H1 (cell line): ENCODE data around the gene GNG7. TPM values are rescaled to one million over a fixed set of nuclear protein-coding genes. Genes with fewer than 3 reads are reported as not detected.
A peak's percentile ranks its signal among the peaks of the same experiment; 100 is the strongest.

Experiments
- EZH2 ChIP-seq: fragments of 200-600 bp; sonication (generic); IDR thresholded peaks from 2 replicates; pipeline ENCODE4 v1.7.1; 2012; ENCODE audit warnings: low read depth, mild to moderate bottlenecking, moderate library complexity, low read length, inconsistent platforms; ENCODE audit not compliant: severe bottlenecking
- NANOG ChIP-seq: IDR thresholded peaks from 2 replicates; pipeline ENCODE4 v1.6.1; 2011; ENCODE audit warnings: low read length, low read depth, mild to moderate bottlenecking, inconsistent platforms; ENCODE audit not compliant: insufficient read depth, poor library complexity, severe bottlenecking
- TAF7 ChIP-seq: optimal IDR thresholded peaks from 2 replicates; pipeline ENCODE3; 2011; ENCODE audit warnings: low read depth, mild to moderate bottlenecking, inconsistent platforms, low read length, moderate library complexity, borderline replicate concordance
- TCF12 ChIP-seq: IDR thresholded peaks from 2 replicates; pipeline ENCODE4 v1.6.1; 2011; ENCODE audit warnings: low read depth, mild to moderate bottlenecking, low read length
- polyA plus RNA-seq, 7 experiments: library from polyadenylated mRNA; depleted of rRNA in 3 of 7; stranded (reverse) in 5 of 7; unstranded in 2 of 7; fragments of >200 nt in 5 of 7; fragments of 200-250 nt in 2 of 7; gene quantifications; 1 replicate in 5 of 7; 2 replicates in 1 of 7; 4 replicates in 1 of 7; pipeline versions ENCODE4 v1.2.1 to v1.2.3, GENCODE V29; 2011 to 2013; ENCODE audit warnings: missing spikeins in 2 of 7, mixed read lengths in 2 of 7
- total RNA-seq: library from RNA; stranded (reverse); fragmentation: NEBNext Ultra II Directional; extraction: Animal tissue kit (Norgen Biotek cat#: 25700); gene quantifications from 2 replicates; pipeline ENCODE4 v1.2.1, GENCODE V29; 2021
- TF ChIP-seq, protein P1 (sequence below): IDR thresholded peaks from 2 replicates; pipeline ENCODE4 v1.6.1; 2012; ENCODE audit warnings: inconsistent platforms

GNG7 gene
- total and polyA plus RNA-seq, 2 of the 8 experiments (the other 6 are each of a cell fraction or from before 2014, with no cell fraction given) = 2.8 to 7.8 TPM

- TF ChIP-seq NANOG = peak; percentile 50
- TF ChIP-seq, protein P1, sequence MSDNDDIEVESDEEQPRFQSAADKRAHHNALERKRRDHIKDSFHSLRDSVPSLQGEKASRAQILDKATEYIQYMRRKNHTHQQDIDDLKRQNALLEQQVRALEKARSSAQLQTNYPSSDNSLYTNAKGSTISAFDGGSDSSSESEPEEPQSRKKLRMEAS = peak; percentile 10; the same call in 1 of the 2 replicates
- peak; percentile 69 for TF ChIP-seq TAF7
- 0 out of 2 replicates have a peak, but pooled peaks have one; percentile 32 for TF ChIP-seq TCF12
- TF ChIP-seq EZH2 = peak; percentile 22
Measured at GRCh38 chr19:2540646-2541454, 161.6 kb downstream of the GNG7 start (continued).
